Esophagus squamous epithelium (tissue), 5 donors: ENCODE data around the gene ASTL. TPM values are rescaled to one million over a fixed set of nuclear protein-coding genes. Genes with fewer than 3 reads are reported as not detected.

ENCODE experiments used
- DNase-seq: peaks from one replicate; lab custom pipeline; 2025; lab: John Stamatoyannopoulos, UW
- H3K27ac ChIP-seq, 4 donors: fragments of 200-600 bp; sonication (generic); one replicate each; pipeline ENCODE4 v1.5.1; 2016 to 2019; ENCODE audit warnings: mild to moderate bottlenecking in 1 of 4
- H3K27me3 ChIP-seq, 4 donors: fragments of 200-600 bp; sonication (generic); 1 replicate in 3 of 4; 2 replicates in 1 of 4; pipeline versions ENCODE4 v1.5.1 to v1.6.0; 2017 to 2021; ENCODE audit warnings: antibody characterized with exemption in 1 of 4
- H3K36me3 ChIP-seq, 3 donors: fragments of 200-600 bp; sonication (generic); one replicate each; pipeline ENCODE4 v1.5.1; 2016 to 2019
- H3K4me1 ChIP-seq, 3 donors: fragments of 200-600 bp; sonication (generic); one replicate each; pipeline ENCODE4 v1.5.1; 2017 to 2019
- H3K4me3 ChIP-seq, 4 donors: fragments of 200-600 bp; sonication (generic); 1 replicate in 3 of 4; 2 replicates in 1 of 4; pipeline ENCODE4 v1.5.1; 2016 to 2019; ENCODE audit warnings: mild to moderate bottlenecking in 2 of 4, moderate library complexity in 1 of 4
- H3K9me3 ChIP-seq, 3 donors: fragments of 200-600 bp; sonication (generic); one replicate each; pipeline ENCODE4 v1.5.1; 2016 to 2019
- POLR2A ChIP-seq, 4 donors: fragments of 450-650 bp; IDR thresholded peaks; one replicate each; pipeline ENCODE4 v1.6.1; 2017; ENCODE audit warnings: antibody characterized with exemption in 4 of 4, mild to moderate bottlenecking in 4 of 4, moderate library complexity in 3 of 4
- WGBS, 2 donors: methylation state at CpG; one replicate each; pipeline ENCODE4 v1.1.5; 2018; 5-methylcytosine and 5-hydroxymethylcytosine counted together
- intact Hi-C: fragments of 100-400 bp; cut with DNase I; formaldehyde crosslinking; loops from one replicate; pipeline ENCODE4 v1.15.0; 2022
- total RNA-seq, 4 donors: library from RNA; depleted of rRNA; stranded (reverse); fragments of >200 nt; gene quantifications; one replicate each; pipeline ENCODE4 v1.1.0, GENCODE V29; 2016
- TF ChIP-seq, protein P1 (sequence below), 6 experiments: fragments of 450-650 bp in 4 of 6; fragments of 200-600 bp in 2 of 6; sonication (generic) in 2 of 6; IDR thresholded peaks; one replicate each; pipeline ENCODE4 v1.5.1; 2016 to 2019; ENCODE audit warnings: antibody characterized with exemption in 6 of 6, mild to moderate bottlenecking in 4 of 6, moderate library complexity in 4 of 6
- donor health status: DM: yes; HTN: yes; CAD: no.

The ASTL gene
- total RNA-seq, 4 donors from 2014 or later, result 0.30 to 0.53 TPM; not detected in 2

DNA sequence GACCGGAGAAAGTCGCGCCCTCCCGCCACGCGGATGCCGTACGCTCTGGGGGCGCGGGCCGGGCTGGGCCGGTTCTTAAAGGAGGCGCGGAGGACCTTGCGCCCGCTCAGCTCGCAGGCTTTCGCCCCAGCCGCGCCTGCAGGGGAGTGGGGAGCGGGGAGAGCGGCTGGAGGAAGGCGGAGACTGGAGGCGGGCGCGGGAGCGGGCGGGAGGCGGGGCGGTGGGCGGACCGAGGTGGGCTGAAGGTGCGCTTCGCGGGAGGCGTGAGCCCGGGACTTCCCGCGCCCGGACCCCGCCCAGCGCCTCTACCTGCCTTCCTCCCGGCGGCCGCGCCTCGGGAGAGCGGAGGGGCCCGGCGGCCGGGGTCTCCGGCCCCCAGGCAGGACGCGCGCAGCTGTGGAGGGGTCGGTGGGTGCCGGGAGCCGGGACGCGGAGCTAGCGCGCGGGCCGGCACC is 21.9 kb downstream of the ASTL start, which contains the start of gene ADRA2B:
ADRA2B (minus strand) TSS at position 148 of the 455 bp plus-strand sequence. CDS start 422 bp downstream, outside the sequence.
- peak within 1 kb of the TSS; percentile 56 to 90 (median 72) for H3K4me3 ChIP-seq
- no peaks in the 10 kb centered on the region for H3K9me3 ChIP-seq
- H3K27me3 ChIP-seq, result peaks cover 0 to 70% (median 3%) of the 10 kb centered on the region in 4 donors
- WGBS, 2 donors, result no CpG with 5 or more reads among the region's 64 CpGs
- no peaks in the 10 kb centered on the region for H3K36me3 ChIP-seq
- intact Hi-C loops, result no loop called here
- no peak for DNase-seq
- peak within 1 kb of the TSS; percentile 27 to 79 (median 53) for H3K27ac ChIP-seq
- TF ChIP-seq, protein P1, sequence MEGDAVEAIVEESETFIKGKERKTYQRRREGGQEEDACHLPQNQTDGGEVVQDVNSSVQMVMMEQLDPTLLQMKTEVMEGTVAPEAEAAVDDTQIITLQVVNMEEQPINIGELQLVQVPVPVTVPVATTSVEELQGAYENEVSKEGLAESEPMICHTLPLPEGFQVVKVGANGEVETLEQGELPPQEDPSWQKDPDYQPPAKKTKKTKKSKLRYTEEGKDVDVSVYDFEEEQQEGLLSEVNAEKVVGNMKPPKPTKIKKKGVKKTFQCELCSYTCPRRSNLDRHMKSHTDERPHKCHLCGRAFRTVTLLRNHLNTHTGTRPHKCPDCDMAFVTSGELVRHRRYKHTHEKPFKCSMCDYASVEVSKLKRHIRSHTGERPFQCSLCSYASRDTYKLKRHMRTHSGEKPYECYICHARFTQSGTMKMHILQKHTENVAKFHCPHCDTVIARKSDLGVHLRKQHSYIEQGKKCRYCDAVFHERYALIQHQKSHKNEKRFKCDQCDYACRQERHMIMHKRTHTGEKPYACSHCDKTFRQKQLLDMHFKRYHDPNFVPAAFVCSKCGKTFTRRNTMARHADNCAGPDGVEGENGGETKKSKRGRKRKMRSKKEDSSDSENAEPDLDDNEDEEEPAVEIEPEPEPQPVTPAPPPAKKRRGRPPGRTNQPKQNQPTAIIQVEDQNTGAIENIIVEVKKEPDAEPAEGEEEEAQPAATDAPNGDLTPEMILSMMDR (IDR thresholded peaks at IDR 0.05), result no peak
- peak in 1 of 4 donors; percentile 29 for TF ChIP-seq POLR2A (IDR thresholded peaks at IDR 0.05)
- peaks cover 7 to 27% (median 16%) of the 10 kb centered on the region in 3 donors for H3K4me1 ChIP-seq

GRCh38 chr2:96115631-96116423 is 22.5 kb downstream of the ASTL start:
- DNase-seq, result no peak
- 70 to 71% methylated on average over 46 to 57 of the region's 77 CpGs for WGBS, 2 donors
- TF ChIP-seq, protein P1 (IDR thresholded peaks at IDR 0.05), result no peak
- no peak for TF ChIP-seq POLR2A (IDR thresholded peaks at IDR 0.05)
- Histone ChIP-seq H3K4me1 (peaks cover 7 to 27% (median 16%) of the 10 kb centered on the region in 3 donors), H3K9me3 (no peaks in the 10 kb centered on the region), H3K27ac (peak overlapping the region in 2 of 4 donors; percentile 27 to 79), H3K27me3 (peaks cover 0 to 65% (median 0%) of the 10 kb centered on the region in 4 donors), H3K4me3 (peak overlapping the region; percentile 56 to 90 (median 72)), H3K36me3 (no peaks in the 10 kb centered on the region)
- intact Hi-C loops, result no loop called here

DNA sequence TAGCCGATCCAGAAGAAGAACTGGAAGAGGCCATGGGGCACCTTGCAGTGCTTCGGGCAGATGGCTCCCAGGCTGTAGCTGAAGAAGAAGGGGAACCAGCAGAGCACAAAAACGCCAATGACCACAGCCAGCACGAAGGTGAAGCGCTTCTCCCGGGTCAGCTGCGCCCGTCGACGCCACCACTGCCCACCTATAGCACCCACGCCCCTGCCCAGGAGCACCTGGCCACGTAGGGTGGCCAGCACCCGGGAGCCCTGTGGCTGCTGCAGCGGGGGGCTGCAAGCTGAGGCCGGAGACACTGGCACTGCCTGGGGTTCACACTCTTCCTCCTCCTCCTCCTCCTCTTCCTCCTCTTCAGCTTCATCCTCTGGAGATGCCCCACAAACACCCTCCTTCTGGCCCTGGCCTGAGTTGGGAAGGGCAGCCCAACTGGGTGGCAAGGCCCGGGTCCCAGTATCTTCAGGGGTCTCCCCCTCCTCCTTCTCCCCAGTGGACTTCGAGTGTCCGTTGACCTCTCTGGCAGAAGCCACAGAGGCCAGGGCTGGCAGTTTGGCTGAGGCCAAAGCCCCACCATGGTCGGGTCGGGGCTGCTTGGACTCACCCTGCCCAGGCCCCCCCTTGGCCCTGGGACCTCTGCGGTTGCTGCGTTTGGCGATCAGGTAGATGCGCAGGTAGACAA is 23.3 kb downstream of the ASTL start:
- WGBS, 2 donors, result 82 to 84% methylated on average over 5 to 7 of the region's 24 CpGs
- peak overlapping the region in 1 of 4 donors; percentile 24 for H3K4me3 ChIP-seq
- no peak for TF ChIP-seq POLR2A (IDR thresholded peaks at IDR 0.05)
- TF ChIP-seq, protein P1 (IDR thresholded peaks at IDR 0.05), result no peak
- no peak for DNase-seq
- intact Hi-C loops, result no loop called here
- no peak overlapping the region for H3K27ac ChIP-seq
- H3K27me3 ChIP-seq, result peaks cover 0 to 62% (median 0%) of the 10 kb centered on the region in 4 donors
- H3K9me3 ChIP-seq, result no peaks in the 10 kb centered on the region
- peaks cover 7 to 27% (median 16%) of the 10 kb centered on the region in 3 donors for H3K4me1 ChIP-seq
- no peaks in the 10 kb centered on the region for H3K36me3 ChIP-seq

GRCh38 chr2:96114546-96114902 is 23.8 kb downstream of the ASTL start:
- peak overlapping the region in 1 of 4 donors; percentile 24 for H3K4me3 ChIP-seq
- no peak for DNase-seq
- WGBS, 2 donors, result 91 to 100% methylated on average over 1 to 11 of the region's 13 CpGs
- H3K27me3 ChIP-seq, result peaks cover 0 to 58% (median 0%) of the 10 kb centered on the region in 4 donors
- TF ChIP-seq POLR2A (IDR thresholded peaks at IDR 0.05), result no peak
- TF ChIP-seq, protein P1 (IDR thresholded peaks at IDR 0.05), result no peak
- intact Hi-C loops, result no loop called here
- peaks cover 7 to 27% (median 16%) of the 10 kb centered on the region in 3 donors for H3K4me1 ChIP-seq
- H3K36me3 ChIP-seq, result no peaks in the 10 kb centered on the region
- no peaks in the 10 kb centered on the region for H3K9me3 ChIP-seq
- no peak overlapping the region for H3K27ac ChIP-seq
